ENCODE measurements around the gene IQSEC2.

The IQSEC2 gene

GRCh38 chrX:53241558-53241957 lies 39.8 kb downstream of the IQSEC2 start:
- no peak for DNase-seq

GRCh38 chrX:53239474-53239873 lies 41.9 kb downstream of the IQSEC2 start:
- DNase-seq, result peak; percentile 41

- DNase-seq, result no peak
These were observed 44.3 kb downstream of the IQSEC2 start for GRCh38 chrX:53237056-53237455.

DNA sequence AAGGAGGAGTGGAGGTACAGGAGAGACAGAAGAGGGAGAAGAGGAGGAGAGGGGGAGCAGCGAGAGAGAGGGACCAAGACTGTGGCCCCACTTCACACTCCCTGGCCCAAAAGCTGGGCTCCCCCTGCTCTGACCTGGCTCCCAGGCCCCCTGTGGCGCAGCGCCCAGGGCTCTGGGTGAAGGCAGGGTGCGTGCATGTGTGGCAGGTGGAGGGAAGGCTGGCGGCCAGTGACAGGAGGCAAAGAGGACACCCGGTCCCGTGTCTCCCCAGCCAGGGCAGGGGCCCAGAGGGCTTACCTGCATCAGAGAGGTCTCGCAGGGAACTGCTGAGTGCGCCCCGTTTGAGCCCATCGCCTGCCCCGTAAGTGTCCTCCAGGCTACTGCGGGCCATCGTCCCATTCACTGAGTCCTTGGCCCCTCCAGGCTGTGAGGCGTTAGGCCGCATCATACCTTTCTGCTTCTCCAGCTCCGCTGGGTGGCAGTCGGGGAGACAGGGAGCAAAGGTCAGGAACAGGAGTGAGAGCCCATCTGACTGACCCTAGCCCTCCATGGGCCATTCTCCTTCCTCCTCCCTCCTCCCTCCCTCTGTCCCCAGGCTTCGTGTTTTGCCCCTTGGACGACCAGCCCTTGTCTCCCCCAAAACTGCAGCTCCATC lies 45.2 kb downstream of the IQSEC2 start:
- no peak for DNase-seq

- no peak for DNase-seq
These were observed 45.8 kb downstream of the IQSEC2 start for GRCh38 chrX:53235566-53235965.

DNA sequence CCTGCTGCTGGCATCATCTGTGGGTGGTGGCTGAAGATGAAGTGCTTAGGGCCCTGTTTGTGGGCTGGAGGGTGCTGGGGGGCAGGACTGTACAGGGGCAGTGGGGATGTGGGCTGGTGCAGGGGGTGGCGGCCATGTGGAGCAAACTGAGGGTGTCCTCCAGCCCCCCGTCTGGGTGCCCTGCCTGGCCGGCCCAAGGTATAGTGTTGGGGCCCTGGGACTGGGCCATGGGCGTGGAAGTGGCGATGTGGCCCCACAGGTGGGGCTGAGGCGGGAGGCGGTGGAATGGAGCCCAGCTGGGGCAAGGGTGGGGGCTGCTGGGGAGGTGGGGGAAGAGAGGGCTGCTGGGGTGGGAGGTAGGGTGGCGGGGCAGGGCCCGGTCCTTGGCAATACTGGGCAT lies 46.9 kb downstream of the IQSEC2 start:
- DNase-seq, result no peak

DNA sequence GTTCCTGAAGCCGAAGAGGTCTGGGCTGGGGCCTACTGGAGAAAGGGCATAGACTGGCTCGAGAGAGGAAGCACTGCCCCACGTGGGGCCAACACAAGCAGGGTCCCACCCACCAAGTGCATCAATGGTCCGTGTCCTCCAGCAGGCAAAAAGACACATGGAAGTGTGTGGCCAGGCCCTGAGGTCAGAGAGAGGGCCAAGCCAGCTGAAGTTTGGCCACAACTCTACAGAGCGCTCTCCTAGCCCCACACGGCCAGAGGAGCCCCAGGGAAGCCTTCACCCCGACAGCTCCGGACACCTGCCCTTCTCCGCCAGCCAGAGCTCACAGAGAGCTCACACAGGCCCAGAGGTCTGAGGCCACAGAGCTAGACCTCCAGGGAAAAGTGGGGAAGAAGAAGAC lies 47.8 kb downstream of the IQSEC2 start:
- DNase-seq, result no peak

- DNase-seq, result no peak
These were observed 51.3 kb downstream of the IQSEC2 start for GRCh38 chrX:53230116-53230515.

DNA sequence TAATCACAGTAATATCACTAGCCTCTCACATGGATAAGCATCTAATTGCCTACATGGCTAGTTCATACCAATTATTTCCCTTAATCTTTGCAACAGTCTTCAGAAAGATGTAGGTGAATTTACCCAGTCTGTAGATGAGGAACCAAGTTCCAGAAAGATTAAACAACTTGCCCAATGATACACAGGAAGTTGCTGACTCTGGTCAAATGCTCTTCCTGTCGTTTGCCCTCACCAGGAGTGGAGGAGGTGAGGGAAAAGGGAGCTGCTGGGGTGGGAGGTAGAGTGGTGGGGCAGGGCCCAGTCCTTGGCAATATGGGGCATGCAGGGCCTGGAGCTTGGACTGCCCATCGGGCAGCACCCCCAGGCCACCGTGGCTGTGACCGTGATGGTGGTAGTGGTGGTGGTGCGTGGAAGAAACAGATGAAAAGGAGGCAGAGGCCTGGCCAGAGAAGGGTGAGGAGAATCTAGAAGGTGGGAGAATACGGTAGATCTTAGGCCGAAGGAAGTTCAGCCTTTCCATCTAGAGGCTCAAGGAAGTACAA lies 54.1 kb downstream of the IQSEC2 start:
- no peak for DNase-seq

GRCh38 chrX:53224860-53225797 lies 56.3 kb downstream of the IQSEC2 start, which contains the start of gene KDM5C:
TSS of gene KDM5C (minus strand) at chrX:53225207. CDS start at chrX:53224889, 318 bp downstream.
- DNase-seq, result peak; percentile 94

DNA sequence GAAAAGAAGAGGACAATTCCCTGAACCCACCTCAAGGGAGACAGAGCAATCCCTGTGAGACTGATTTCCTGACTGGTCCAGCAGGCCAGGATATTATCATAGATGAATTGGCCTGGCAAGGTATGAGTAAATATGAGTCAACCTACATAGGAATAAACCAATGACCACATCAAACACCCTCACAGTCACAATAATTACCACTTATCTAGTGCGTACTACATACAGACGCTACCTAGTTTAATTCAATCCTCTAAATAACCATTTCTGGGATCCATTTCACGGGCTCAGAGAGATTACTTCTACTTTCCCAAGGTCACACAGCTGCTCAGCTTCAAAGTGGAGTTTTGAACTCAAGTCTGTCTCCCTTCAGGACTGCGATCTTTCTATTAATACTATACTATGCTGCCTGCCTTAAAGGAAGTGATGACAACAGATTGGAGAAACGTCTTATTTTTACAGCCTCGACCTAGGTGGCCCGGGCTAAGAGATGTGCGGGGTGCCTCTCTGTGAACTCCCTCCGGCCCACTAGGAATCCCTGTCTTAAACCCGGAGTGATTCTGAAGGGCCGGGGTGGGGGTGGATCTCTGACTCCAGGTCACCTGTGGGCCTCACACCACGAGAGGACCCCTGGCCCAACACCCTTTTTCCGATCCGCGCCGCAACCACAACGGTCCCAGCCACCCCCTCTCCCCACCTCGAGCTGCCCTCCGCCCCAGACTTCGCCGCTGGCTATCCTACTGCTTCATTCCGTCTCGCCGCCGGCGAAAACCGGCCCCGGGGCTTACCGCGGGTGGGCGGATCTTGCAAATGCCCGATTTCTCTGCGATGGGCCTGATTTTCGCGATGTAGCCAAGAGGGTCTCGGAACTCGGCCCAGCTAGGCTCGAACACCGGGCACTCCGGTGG lies 57.2 kb downstream of the IQSEC2 start:
- DNase-seq, result no peak

GRCh38 chrX:53223068-53223693 lies 58.2 kb downstream of the IQSEC2 start:
- DNase-seq, result no peak
